HCT116 (cell line): ENCODE data around the gene OSBPL10. TPM values are rescaled to one million over a fixed set of nuclear protein-coding genes. Genes with fewer than 3 reads are reported as not detected.
"Not testable (repeated sequence)": the region's sequence is repeated elsewhere in the genome, so short reads cannot be mapped to it uniquely, and the experiment has no call there.

Experiments used
- ATAC-seq: fragments of 200-7000 bp; cut with Tn5 transposase; 2 replicates; pipeline ENCODE4 v1.9.1; 2020; ENCODE audit warnings: mild to moderate bottlenecking, moderate library complexity
- BruUV-seq: library from RNA; stranded (reverse); fragments of 400-500 nt; replicated peaks from 2 replicates; lab custom pipeline; 2021; lab: Mats Ljungman, UMichigan
- CTCF ChIA-PET: fragments of 300-600 bp; sonication (Branson Sonifier 250); formaldehyde crosslinking; loops from one replicate; lab custom pipeline; 2021; ENCODE audit warnings: antibody characterized with exemption; lab: Charles Lee
- POLR2A ChIA-PET: fragments of 300-600, 350-600 bp; sonication (Branson Sonifier 250); formaldehyde crosslinking; loops from one replicate; lab custom pipeline; 2021; ENCODE audit warnings: antibody characterized with exemption; lab: Charles Lee
- RAD21 ChIA-PET, 2 experiments: fragments of 300-600 bp; sonication (Branson Sonifier 250); formaldehyde crosslinking; loops; one replicate each; lab custom pipeline; 2023; ENCODE audit warnings: low total read pairs in 2 of 2; ENCODE audit not compliant: uncharacterized antibody in 2 of 2, unreplicated experiment in 2 of 2, low non-redundant PET in 1 of 2; lab: Charles Lee
- DNase-seq: peaks from one replicate; pipeline ENCODE4 v3.0.0-alpha.2; 2010; ENCODE audit warnings: low read depth, low spot score
- H2AFZ ChIP-seq: fragments of 200-600 bp; shearing (Covaris generic), sonication (generic); 2 replicates; pipeline ENCODE4 v1.6.1; 2017; ENCODE audit warnings: low read depth, mixed run types, mixed read lengths, antibody characterized with exemption, low read length; ENCODE audit not compliant: poor library complexity, severe bottlenecking
- H3K27ac ChIP-seq: 2 replicates; pipeline ENCODE4 v1.5.1; 2012; ENCODE audit warnings: low read depth, low read length
- H3K27me3 ChIP-seq: fragments of 200-600 bp; sonication (generic); 2 replicates; pipeline ENCODE4 v1.6.1; 2016; ENCODE audit warnings: mixed run types, low read length, mixed read lengths; ENCODE audit not compliant: insufficient read depth
- H3K36me3 ChIP-seq, 2 experiments: fragments of 200-500 bp in 1 of 2; fragments of 200-600 bp in 1 of 2; sonication (Bioruptor generic) in 1 of 2; sonication (generic) in 1 of 2; 2 replicates each; pipeline versions ENCODE4 v1.5.1 to v1.6.1; 2014 to 2016; ENCODE audit warnings: low read length in 2 of 2, inconsistent platforms in 1 of 2, mixed read lengths in 1 of 2, mixed run types in 1 of 2; ENCODE audit not compliant: insufficient read depth in 2 of 2, control insufficient read depth in 1 of 2
- H3K4me1 ChIP-seq, 2 experiments: fragments of 200-600 bp in 1 of 2; sonication (generic) in 1 of 2; 2 replicates each; pipeline versions ENCODE4 v1.5.1 to v1.6.1; 2012 to 2017; ENCODE audit warnings: low read length in 2 of 2, inconsistent platforms in 1 of 2, mild to moderate bottlenecking in 1 of 2, mixed read lengths in 1 of 2, mixed run types in 1 of 2, moderate library complexity in 1 of 2; ENCODE audit not compliant: insufficient read depth in 2 of 2, control insufficient read depth in 1 of 2
- H3K4me2 ChIP-seq: fragments of 200-600 bp; sonication (generic); 2 replicates; pipeline ENCODE4 v1.6.1; 2017; ENCODE audit warnings: mixed run types, low read length, mixed read lengths
- H3K4me3 ChIP-seq, 2 experiments: fragments of 200-600 bp in 1 of 2; sonication (generic) in 1 of 2; replicated peaks in 1 of 2; 2 replicates each; pipeline ENCODE4 v1.5.1; 2011 to 2016; ENCODE audit warnings: low read length in 2 of 2, control low read depth in 1 of 2, low read depth in 1 of 2, mild to moderate bottlenecking in 1 of 2, mixed read lengths in 1 of 2, mixed run types in 1 of 2
- H3K79me2 ChIP-seq: fragments of 200-600 bp; sonication (generic); 2 replicates; pipeline ENCODE4 v1.6.1; 2017; ENCODE audit warnings: mild to moderate bottlenecking, mixed run types, low read length, moderate library complexity, mixed read lengths; ENCODE audit not compliant: insufficient read depth
- H3K9ac ChIP-seq: fragments of 200-600 bp; sonication (generic); 2 replicates; pipeline ENCODE4 v1.6.1; 2016; ENCODE audit warnings: low read length, mixed read lengths
- H3K9me2 ChIP-seq: fragments of 200-600 bp; sonication (generic), shearing (Covaris generic); 2 replicates; pipeline ENCODE4 v1.6.1; 2017; ENCODE audit warnings: mixed run types, mild to moderate bottlenecking, moderate library complexity; ENCODE audit not compliant: insufficient read depth
- H3K9me3 ChIP-seq, 2 experiments: fragments of 200-500 bp in 1 of 2; fragments of 200-600 bp in 1 of 2; sonication (Bioruptor generic) in 1 of 2; sonication (generic) in 1 of 2; 2 replicates each; pipeline ENCODE4 v1.6.1; 2014 to 2017; ENCODE audit warnings: low read length in 2 of 2, mixed read lengths in 2 of 2, inconsistent platforms in 1 of 2, low read depth in 1 of 2, mild to moderate bottlenecking in 1 of 2, mixed run types in 1 of 2, moderate library complexity in 1 of 2; ENCODE audit not compliant: control insufficient read depth in 1 of 2, insufficient read depth in 1 of 2
- H4K20me1 ChIP-seq: fragments of 200-600 bp; sonication (generic), shearing (Covaris generic); 2 replicates; pipeline ENCODE4 v1.6.1; 2017; ENCODE audit warnings: mixed run types, mild to moderate bottlenecking, moderate library complexity; ENCODE audit not compliant: insufficient read depth
- CEBPB ChIP-seq: IDR thresholded peaks from 2 replicates; pipeline ENCODE4 v1.6.1; 2012; ENCODE audit warnings: low read depth
- CTCF ChIP-seq, 3 experiments: fragments of 200-600 bp in 1 of 3; sonication (generic) in 1 of 3; IDR thresholded peaks in 2 of 3; conservative IDR thresholded peaks in 1 of 3; 2 replicates each; pipeline ENCODE4 v1.5.1; 2012 to 2017; ENCODE audit warnings: low read depth in 2 of 3, low read length in 2 of 3, antibody characterized with exemption in 1 of 3, borderline replicate concordance in 1 of 3, control low read depth in 1 of 3, mild to moderate bottlenecking in 1 of 3, mixed read lengths in 1 of 3, mixed run types in 1 of 3, moderate library complexity in 1 of 3; ENCODE audit not compliant: insufficient read depth in 1 of 3
- JUND ChIP-seq: IDR thresholded peaks from 2 replicates; pipeline ENCODE4 v1.6.1; 2012
- MAX ChIP-seq: IDR thresholded peaks from 2 replicates; pipeline ENCODE4 v1.6.1; 2012
- RAD21 ChIP-seq: IDR thresholded peaks from 2 replicates; pipeline ENCODE4 v1.6.1; 2012; ENCODE audit warnings: low read depth, mild to moderate bottlenecking
- SIN3A ChIP-seq: IDR thresholded peaks from 2 replicates; pipeline ENCODE4 v1.6.1; 2012; ENCODE audit warnings: low read depth
- SP1 ChIP-seq: IDR thresholded peaks from 2 replicates; pipeline ENCODE4 v1.6.1; 2012; ENCODE audit warnings: low read depth
- ZBTB33 ChIP-seq: IDR thresholded peaks from 2 replicates; pipeline ENCODE4 v1.6.1; 2011; ENCODE audit warnings: mild to moderate bottlenecking, low read length, moderate library complexity; ENCODE audit not compliant: insufficient replicate concordance; ENCODE audit errors: extremely low read depth
- intact Hi-C: fragments of 100-400 bp; cut with micrococcal nuclease; formaldehyde crosslinking; loops from 2 replicates; pipeline ENCODE4 v1.10.0; 2022
- total RNA-seq: library from RNA; stranded (reverse); gene quantifications from one replicate; pipeline ENCODE4 v1.2.1, GENCODE V29; 2021; ENCODE audit not compliant: unreplicated experiment
- TF ChIP-seq, protein P1 (sequence below): IDR thresholded peaks from 2 replicates; pipeline ENCODE4 v1.6.1; 2012

OSBPL10 gene
- total RNA-seq, 1 experiment from 2014 or later: 25.8 TPM

GRCh38 chr3:32017286-32017685 lies 36.2 kb upstream of the OSBPL10 start (continued):
- TF ChIP-seq MAX: no peak
- no peak for TF ChIP-seq ZBTB33
- TF ChIP-seq CTCF (IDR thresholded peaks at IDR 0.05 in 2 of 3, conservative IDR thresholded peaks at IDR 0.05 in 1 of 3; ENCODE audit: borderline replicate concordance in 1 of 3, insufficient read depth in 1 of 3, low read depth in 2 of 3, low read length in 2 of 3): no peak
- no peak for TF ChIP-seq JUND
- no peak for TF ChIP-seq CEBPB
- no peak for TF ChIP-seq RAD21
- TF ChIP-seq, protein P1, sequence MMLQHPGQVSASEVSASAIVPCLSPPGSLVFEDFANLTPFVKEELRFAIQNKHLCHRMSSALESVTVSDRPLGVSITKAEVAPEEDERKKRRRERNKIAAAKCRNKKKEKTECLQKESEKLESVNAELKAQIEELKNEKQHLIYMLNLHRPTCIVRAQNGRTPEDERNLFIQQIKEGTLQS: no peak
- TF ChIP-seq SP1: no peak
- TF ChIP-seq SIN3A: no peak
- TF ChIP-seq, all 23 proteins: peak for 0

- ATAC-seq, intact Hi-C loops: not testable (repeated sequence)
Observed at GRCh38 chr3:32015638-32016037, 34.6 kb upstream of the OSBPL10 start.

More at GRCh38 chr3:32015638-32016037, 34.6 kb upstream of the OSBPL10 start:
- H3K4me3 ChIP-seq, H3K4me2 ChIP-seq, RAD21 ChIA-PET, H3K9me3 ChIP-seq, H3K36me3 ChIP-seq, H3K9ac ChIP-seq, H4K20me1 ChIP-seq, H3K79me2 ChIP-seq, H2AFZ ChIP-seq, H3K9me2 ChIP-seq, H3K27ac ChIP-seq, H3K4me1 ChIP-seq, CTCF ChIA-PET, H3K27me3 ChIP-seq, BruUV-seq, POLR2A ChIA-PET, DNase-seq: not testable (repeated sequence)
